ENCODE measurements around the gene APBA3. TPM values are rescaled to one million over a fixed set of nuclear protein-coding genes. Genes with fewer than 3 reads are reported as not detected.

The APBA3 gene
- total RNA-seq, result 16.9 and 22.0 TPM in 2 replicates

GRCh38 chr19:3761382-3762129, at the start of gene APBA3:
APBA3 (minus strand) TSS chr19:3761692; CDS start chr19:3760264, 1,428 bp downstream.

GRCh38 chr19:3785938-3786824, 24.7 kb upstream of the APBA3 start, which contains the start of gene MATK:
MATK (minus strand) TSS chr19:3786381; CDS start chr19:3785135, 1,246 bp downstream.

GRCh38 chr19:3771906-3772455, 10.5 kb upstream of the APBA3 start, which contains the start of gene RAX2:
RAX2 (minus strand) TSS chr19:3772228; CDS start chr19:3771742, 486 bp downstream.

GRCh38 chr19:3762501-3763459, 1.3 kb upstream of the APBA3 start, which contains the start of gene MRPL54:
MRPL54 (plus strand) TSS chr19:3762682; CDS start chr19:3762701, 19 bp downstream.

GRCh38 chr19:3708207-3708931, 53.1 kb downstream of the APBA3 start, which contains the start of gene TJP3:
TJP3 (plus strand) TSS chr19:3708384; CDS start chr19:3728433, 20,049 bp downstream.

Other genes starting within 250 kb of the APBA3 start
- gene TEKTIP1, start 222.5 kb downstream of the APBA3 start, total RNA-seq, result not detected in 2 replicates
- 74.6 and 79.3 TPM in 2 replicates for gene MFSD12, start 204.1 kb downstream of the APBA3 start, total RNA-seq
- 98.4 and 108 TPM in 2 replicates for gene HMG20B, start 188.7 kb downstream of the APBA3 start, total RNA-seq
- gene GIPC3, start 176.2 kb downstream of the APBA3 start, total RNA-seq, result 0.30 and 0.32 TPM in 2 replicates
- gene TBXA2R, start 154.8 kb downstream of the APBA3 start, total RNA-seq, result 0.30 and 0.65 TPM in 2 replicates
- gene CACTIN, start 134.9 kb downstream of the APBA3 start, total RNA-seq, result 29.2 and 40.1 TPM in 2 replicates
- 17.2 and 19.8 TPM in 2 replicates for gene PIP5K1C, start 61.2 kb downstream of the APBA3 start, total RNA-seq
- gene TJP3, start 53.3 kb downstream of the APBA3 start, total RNA-seq, result not detected in 2 replicates
- gene MRPL54, start 990 bp upstream of the APBA3 start, total RNA-seq, result 61.7 and 89.7 TPM in 2 replicates
- not detected in 2 replicates for gene RAX2, start 10.5 kb upstream of the APBA3 start, total RNA-seq
- gene MATK, start 24.7 kb upstream of the APBA3 start, total RNA-seq, result not detected in 2 replicates
- gene ZFR2, start 107.3 kb upstream of the APBA3 start, total RNA-seq, result not detected in 2 replicates
- not detected in 2 replicates for gene ATCAY, start 119.0 kb upstream of the APBA3 start, total RNA-seq
- not detected in 2 replicates for gene NMRK2, start 171.4 kb upstream of the APBA3 start, total RNA-seq
- 200 and 204 TPM in 2 replicates for gene DAPK3, start 209.4 kb upstream of the APBA3 start, total RNA-seq
- gene EEF2, start 223.8 kb upstream of the APBA3 start, total RNA-seq, result 1,310 and 2,319 TPM in 2 replicates
- 17.9 and 24.2 TPM in 2 replicates for gene PIAS4, start 246.0 kb upstream of the APBA3 start, total RNA-seq

All from epithelial cell of umbilical artery (primary cell).